Effector CD8-positive, alpha-beta T cell (primary cell): ENCODE results near the gene GSTO1.
A peak's percentile ranks its signal among the peaks of the same experiment; 100 is the strongest.

Experiments used
- DNase-seq: peaks from one replicate; lab custom pipeline; 2025; lab: John Stamatoyannopoulos, UW

GSTO1 gene

DNA sequence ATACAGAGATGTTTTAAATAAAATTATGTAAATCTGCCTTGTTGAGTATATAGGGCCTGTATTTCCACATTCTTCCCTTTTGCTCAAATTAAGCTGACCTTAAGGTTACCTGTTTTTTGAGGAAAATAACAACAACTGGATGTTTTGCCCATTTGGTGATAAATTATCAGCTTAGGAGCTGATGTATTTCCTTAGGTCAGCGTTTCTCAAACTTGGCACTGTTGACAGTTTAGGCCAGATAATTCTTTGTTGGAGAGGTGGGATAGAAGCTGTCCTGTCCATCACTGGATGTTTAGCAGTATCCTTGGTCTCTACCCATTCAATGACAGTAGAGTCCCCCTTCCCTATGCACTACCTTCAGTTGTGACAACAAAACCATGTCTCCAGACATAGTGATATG, 21.5 kb downstream of the GSTO1 start:
- DNase-seq, result no peak

DNA sequence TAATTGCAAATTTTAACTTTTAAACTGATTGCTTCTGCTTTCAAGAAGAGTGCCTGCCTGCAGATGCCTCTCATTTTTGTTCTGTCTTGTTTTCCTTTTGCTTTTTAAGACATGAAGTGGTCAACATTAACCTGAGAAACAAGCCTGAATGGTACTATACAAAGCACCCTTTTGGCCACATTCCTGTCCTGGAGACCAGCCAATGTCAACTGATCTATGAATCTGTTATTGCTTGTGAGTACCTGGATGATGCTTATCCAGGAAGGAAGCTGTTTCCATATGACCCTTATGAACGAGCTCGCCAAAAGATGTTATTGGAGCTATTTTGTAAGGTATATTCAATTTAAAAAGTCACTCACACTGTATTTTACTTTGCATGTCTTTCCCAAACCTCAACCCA, 23.1 kb downstream of the GSTO1 start:
- DNase-seq, result no peak

DNA sequence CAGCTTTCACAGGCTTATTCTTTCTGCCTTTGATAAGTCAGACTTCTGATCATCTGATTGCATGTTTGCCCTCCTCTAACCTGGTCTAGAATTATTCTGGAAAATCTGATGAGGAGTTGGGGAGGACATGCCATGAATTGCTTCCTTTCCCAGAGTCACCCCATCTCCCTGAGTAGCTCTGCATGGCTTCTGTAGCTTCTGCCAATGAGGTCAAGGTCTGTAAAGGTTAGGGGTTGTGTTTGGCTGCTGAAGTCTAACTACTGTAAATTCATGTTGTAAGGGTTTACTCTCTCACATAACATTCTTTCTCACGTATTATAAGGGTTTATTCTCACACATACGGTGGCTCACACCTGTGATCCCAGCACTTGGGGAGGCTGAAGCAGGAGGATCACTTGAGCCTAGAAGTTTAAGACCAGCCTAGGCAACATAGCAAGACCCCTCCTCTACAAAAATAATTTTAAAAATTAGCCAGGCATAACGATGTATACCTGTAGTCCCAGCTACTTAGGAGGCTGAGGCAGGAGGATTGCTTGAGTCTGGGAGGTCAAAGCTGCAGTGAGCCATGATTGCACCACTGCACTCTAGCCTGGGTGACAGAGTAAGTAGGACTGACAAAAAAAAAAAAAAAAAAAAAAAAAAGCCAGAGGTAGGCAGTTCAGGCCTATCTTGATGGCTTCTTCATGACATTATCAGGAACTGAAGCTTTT, 25.0 kb downstream of the GSTO1 start:
- DNase-seq, result no peak

DNA sequence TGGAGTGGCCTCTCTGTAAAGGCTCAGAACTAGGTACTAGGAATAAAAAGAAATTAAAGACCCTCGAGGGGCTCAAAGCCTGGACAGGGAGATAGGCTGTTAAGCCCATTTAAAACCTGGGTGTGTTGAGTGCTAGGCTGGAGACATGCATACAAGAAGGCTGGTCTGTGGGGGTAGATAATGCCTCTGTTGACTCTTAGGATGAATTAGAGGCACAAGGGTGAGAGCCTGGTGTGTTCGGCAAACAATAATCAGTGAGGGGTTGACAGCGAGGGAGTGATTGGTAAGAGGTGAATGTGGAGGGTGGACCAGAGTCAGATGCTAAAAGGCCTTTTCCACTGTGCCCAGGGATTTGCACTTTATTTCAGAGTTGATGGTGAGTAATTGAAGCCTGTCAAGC, 27.0 kb downstream of the GSTO1 start:
- no peak for DNase-seq

DNA sequence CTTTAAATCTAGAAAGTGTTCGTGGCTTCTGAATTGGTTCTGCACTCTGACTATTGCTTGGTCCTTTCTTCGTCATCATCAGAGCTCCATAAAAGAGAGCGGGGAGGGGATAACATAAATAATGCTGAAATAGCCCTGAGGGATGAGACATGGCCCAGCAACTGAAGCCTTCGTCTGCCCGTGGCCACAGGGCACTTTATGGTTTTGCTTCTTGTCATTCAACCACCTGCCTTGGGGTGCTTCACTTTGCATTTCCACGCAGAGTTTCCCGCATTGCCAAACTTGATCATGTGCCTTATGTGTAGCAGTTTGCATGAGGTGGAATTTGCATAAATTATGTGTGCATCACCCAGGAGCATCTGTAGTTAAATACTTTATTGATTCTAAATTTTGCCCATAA, 30.2 kb downstream of the GSTO1 start:
- DNase-seq, result no peak

DNA sequence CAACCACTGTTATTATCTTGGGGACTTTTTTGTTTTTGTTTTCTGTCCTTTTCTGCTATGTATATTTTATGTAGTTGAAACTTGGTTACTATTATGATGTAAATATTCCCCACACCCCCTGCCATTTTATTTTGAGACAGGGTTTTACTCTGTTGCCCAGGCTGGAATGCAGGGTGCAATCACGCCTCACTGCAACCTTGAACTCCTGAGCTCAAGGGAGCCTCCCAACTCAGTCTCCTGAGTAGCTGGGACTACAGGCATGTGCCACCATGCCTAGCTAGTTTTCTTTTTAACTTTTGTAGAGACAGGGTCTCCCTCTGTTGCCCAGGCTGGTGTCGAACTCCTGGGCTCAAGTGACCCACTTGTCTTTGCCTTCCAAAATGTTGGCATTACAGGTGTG, 32.2 kb downstream of the GSTO1 start:
- DNase-seq, result no peak

DNA sequence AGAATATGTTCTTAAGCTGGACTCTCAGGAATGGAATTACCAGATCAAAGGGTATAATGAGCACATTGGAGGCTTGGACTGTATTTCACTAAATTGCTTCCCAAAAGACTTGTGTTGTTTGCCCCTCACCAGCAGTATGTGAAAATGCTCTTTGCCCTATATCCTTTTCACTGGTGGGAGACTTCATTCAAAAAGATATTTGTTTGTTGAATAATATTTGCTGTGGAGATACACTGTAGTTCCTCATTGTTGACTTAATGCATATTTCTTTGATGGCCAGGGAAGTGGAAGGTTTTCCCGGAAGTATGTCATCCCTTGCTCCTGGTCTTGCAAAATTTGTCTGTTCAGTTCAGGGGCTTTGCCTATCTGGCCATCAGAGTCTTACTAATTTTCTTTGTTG, 33.7 kb downstream of the GSTO1 start:
- no peak for DNase-seq

DNA sequence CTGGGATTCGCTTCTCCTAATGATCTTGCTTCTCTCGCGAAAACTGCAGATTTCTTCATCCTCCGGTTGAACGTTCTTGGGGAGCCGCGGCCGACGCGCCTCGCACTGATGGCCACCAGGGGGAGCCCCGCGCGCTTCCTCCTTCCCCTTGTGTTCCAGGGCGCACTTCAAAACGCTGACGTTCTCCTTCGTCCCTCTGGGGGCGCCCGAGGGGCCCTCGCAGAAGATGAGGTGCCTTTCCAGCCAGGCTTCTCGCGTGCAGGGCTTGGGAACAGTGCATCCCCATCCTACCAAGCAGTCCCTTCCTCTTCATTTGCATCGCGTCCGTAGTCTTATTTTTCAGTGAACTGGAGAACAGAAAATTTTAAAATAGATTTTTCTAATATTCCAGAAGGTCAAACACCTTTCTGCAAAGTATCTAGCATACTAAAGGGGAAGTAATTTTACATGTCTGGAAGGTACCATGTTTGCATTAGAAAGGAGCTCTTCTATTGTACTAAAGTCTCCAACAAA, 36.8 kb downstream of the GSTO1 start:
- DNase-seq, result peak; percentile 81

DNA sequence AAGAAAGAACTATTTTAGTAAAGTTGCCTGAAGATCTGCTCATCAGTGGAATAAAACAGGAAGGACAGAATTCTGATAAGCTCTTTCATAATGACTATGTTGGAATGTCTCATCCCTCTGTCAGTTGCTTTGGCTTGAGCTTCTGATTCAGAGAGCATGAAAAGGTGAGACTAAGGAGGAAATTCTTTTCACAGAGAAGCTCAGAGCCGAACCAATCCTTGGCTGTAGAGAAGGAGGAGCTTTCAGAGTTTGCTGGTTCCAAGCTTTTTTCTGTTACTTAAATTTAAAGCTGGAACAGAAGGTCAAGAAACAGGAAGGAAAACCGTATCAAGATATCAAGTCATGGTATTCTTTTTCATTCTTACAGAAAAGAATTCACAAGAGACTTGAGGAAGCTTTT, 38.3 kb downstream of the GSTO1 start:
- no peak for DNase-seq

DNA sequence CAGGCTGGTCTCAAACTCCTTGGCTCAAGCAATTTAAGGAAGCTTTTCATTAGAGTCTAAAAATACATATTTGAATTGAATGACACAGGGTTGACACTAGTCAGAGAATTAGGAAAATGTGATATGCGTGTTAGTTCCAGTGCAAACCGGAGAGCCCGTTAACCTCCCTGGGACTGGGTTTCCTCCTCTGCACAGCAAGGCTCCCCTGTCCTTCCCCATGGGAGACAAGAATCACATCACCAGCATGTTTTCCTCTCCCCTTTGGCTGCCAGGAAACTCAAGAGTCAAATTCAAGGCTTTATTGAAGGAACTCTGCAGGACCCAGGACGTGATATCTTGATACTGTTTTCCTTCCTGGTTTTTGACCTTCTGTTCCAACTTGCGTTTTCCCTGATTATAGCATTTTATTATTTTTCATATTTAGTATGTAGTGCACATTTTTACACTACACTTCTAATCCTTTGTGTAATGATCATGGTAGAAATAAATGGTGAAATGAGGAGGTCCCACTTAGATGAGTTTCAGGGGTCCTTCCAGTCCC, 39.2 kb downstream of the GSTO1 start:
- no peak for DNase-seq

DNA sequence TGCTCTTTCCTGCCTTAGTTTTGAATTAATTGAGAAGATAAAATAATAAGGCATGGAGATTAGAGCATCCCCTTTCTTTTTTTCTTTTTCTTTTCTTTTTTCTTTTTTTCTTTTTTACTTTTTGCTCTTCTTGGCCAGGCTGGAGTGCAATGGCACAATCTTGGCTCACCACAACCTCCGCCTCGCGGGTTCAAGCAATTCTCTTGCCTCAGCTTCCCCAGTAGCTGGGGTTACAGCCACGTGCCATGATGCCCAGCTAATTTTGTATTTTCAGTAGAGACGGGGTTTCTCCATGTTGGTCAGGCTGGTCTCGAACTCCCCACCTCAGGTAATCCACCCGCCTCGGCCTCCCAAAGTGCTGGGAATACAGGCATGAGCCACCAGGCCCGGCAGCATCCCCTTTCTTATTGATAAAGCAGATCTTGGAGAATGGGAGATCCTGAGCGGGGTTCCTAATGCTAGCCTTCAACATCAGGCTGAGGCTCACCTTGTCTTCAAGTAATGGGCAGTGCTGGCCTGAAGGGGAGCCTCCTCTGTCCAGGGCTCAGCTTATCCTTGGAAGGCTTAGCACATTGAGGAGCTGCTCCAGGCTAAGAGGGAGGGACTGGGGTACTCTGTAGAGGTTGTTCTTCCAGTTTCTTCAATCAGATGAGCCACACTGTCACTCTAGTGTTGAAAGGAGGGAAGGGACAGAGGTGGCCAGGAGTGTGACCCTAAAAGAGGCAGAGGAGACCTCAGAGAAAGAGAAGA, 42.2 kb downstream of the GSTO1 start:
- no peak for DNase-seq

DNA sequence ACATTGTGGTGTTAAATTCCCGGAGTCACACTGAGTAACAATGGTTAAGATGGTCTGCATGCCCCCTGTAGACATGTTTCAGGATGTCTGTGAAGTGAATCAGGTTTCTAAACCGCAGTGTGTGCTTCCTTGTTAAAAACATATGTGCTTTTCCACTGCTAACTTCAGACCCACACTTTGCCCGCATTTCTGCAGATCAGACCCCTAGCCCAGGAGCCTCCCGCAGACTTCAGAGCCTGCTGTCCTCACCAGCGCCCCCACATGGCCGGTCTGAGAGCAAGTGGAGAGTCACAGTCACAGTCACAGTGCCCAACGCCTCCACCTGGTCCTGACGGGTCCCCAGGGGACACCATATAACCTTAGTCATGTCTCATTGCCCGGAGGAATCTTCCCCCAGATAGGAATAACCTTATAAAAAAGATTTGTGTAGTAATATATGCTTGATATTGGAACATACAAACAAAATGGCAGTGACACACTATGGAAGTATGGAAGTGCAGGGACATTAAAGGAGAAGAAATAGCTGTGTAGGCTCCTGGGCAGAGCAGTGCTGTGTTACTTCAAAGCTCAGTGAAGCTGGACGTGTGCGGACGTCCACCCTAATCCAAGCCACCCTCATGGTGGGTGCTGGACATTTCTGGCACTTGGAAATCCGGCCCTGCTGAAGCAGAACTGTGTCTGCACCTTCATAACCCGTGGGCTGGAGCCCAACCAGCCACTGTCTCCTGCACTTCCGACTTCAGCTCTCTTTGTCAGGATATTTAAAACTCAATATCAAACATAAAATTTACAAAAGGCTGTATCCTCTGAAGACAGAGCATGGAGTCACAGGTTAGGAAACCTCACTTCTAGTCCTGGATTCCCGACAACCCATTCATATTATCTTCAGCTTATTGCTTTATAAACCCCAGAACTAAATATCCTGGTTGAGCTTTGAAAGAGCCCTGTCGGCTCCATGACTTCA, 43.3 kb downstream of the GSTO1 start:
- DNase-seq, result peak; percentile 26

DNA sequence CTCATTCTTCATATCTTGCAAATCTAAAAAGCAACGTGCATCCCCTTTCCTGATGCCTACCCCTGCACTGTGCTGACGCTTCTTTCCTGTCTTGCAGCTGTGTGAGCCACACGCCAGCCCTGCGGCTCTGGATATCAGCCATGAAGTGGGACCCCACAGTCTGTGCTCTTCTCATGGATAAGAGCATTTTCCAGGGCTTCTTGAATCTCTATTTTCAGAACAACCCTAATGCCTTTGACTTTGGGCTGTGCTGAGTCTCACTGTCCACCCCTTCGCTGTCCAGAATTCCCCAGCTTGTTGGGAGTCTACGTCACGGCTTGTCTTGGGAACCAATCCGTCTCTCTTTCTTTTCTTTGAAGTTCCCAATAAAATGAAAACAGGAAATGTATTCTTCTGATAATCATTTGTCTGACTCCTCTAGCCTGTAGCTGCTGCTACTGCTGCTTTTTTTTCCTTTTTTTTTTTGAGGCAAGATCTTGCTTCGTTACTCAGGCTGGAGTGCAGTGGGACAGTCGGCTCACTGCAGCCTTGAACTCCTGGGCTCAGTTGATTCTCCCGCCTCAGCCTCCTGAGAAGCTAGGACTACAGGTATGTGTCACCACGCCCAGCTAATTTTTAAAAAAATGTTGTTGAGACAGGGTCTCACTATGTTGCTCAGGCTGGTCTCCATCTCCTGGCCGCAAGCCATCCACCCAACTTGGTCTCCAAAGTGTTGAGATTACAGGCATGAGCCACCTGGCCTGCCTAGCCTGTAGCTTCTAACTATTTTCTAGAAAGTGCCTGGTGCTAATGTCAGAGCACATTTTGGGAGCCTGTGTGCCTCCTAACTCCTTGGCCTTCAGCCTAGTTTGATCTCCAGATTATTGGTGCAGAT, 44.6 kb downstream of the GSTO1 start:
- DNase-seq, result no peak

DNA sequence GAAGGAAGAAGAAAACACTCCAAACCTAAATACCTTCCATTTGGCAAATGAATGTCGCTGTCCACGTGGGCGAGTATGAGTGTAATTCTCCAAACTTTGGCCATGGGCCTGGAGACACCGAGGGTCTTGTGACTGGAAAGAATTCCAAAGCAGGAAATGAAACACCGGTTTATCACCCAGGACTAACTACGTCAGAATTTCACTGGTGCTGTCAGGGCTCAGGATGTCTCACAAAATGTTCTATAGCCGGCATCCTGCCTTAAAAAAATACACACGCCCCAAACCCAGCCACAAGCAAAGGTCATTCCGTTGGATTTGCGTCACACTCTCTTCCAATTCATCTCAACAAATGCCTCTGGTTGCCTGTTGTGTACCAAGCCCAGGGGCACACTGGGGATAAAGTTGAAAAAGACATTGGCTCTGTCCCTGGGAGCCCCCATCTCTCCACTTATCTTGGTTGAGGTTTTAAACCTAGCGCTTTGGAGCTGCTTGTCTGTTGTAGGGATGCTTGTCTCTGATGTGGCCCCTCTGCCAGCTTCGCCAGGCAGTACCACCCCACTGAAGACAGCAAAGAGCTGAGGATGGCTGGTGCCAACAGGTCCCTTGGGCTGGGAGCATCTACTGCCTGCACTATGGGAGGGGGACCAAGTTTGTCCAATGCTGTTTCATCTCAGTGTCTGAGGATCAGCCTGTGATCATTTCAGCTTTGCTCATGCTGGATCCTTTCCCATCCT, 45.5 kb downstream of the GSTO1 start:
- DNase-seq, result no peak

DNA sequence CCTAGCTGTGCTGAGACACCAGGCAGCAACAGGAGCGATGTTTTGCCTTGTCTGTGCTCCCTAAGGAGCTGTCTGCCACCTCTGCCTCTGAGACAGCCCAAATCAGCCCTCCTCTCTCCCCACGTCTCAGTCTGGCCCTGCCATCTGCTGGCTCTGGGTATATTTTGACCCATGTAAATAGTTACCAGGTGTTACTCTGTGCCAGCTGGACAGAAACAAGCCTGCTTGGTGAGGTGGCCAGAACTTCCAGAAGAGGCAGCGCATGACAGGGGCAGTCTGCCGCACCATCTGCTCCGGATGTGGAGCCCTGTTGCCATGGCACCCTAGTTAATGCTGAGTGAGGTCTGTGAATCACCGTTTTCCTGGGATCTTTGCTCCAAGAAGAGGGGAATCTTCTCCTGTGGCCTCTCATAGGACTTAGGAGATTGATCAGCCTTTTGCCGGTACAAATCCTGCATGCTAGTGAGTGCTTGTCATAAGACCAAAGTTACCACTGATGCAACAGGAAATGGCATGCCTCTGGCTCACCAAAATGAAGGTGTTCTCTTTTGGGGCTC, 46.1 kb downstream of the GSTO1 start:
- DNase-seq, result no peak

DNA sequence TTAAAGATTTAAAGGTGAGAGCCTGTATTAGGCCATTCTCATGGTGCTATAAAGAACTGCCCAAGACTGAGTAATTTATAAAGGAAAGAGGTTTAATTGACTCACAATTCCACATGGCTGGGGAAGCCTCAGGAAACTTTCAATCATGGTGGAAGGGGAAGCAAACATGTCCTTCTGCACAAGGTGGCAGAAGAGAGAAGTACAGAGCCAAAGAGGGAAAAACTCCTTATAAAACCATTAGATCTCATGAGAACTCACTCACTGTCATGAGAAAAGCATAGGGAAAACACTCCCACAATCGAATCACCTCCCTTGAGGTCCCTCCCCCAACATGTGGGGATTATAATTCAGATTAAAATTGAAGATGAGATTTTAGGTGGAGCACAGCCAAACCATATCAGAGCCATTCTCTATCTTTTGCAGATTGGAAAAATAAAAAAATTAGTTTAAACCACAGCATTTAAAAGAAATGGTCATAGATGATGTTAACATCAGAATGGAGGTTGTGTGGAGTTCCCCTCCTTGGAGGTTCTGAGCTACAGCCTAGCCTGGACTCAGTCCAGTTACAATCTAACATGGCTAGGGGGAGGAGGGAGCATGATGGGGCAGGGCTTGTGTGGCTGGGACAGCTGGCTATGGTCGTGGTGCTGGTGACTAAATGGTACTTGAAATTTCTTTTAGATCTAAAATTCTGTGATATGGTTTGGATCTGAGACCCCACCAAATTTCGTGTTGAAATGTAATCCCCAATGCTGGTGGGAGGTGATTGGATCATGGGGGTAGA, 47.4 kb downstream of the GSTO1 start:
- no peak for DNase-seq

DNA sequence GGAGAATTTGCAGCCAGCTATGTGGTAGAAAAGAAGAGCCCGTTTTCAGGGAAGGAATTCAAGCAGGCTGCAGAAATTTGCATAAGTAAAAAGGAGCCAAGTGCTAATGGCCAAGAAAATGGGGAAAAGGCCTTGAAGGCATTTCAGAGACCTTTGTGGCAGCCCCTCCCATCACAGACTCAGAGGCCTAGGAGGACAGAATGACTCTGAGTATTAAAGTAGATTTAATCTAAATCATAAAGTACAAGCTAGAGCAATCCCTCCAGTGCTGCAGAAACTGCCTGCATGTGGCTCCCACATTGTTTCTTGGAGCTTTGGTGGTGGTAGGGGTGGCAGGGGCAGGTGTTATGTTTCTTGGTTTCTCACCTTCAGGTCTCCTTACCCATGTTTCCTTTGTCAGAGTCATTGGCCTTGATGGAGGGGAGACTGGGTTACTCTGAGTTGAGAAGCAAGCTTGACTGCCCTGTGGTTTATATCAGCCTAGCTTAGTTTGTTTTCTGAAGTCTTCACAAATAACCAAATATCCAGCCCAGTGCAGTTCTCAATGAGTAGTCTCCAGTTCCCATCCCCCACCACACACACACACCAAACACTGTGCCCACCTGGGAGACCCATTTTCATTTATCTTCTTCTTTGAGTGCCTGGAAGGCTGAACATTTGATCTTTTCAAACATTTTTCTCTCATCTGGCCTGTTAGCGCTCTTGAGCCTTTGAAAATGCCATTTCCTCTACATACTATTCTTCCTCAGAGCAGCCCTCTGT, 49.1 kb downstream of the GSTO1 start:
- no peak for DNase-seq

DNA sequence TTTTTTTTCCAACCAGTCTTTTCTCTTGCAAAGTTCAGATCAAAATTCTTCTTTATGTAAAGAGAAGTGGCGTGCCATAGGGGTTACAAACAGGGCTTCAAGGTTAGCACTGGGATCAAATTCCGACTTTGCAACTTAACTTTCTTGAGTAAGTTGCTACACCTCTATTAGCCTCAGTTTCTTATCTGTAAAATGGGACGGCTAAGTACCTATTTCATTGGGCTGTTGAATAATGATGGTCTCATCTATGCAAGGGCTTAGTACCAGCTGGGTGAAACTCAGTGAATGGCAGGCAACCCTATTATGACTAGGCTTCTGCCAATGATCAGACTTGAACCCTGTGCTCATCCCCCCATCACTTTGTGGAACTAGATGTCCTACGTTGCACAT, 49.7 kb downstream of the GSTO1 start:
- no peak for DNase-seq
